Measurements from ENCODE around the gene PRR35.

GRCh38 chr16:533391-534123 is 26.6 kb upstream of the PRR35 start:
- TF ChIP-seq CTCF (conservative IDR thresholded peaks at IDR 0.05) = no peak
- TF ChIP-seq ZFX (IDR thresholded peaks at IDR 0.05) = no peak
